GM19025 (cell line): ENCODE measurements around the gene MICALL2.

Experiments used
- ATAC-seq: cut with Tn5 transposase; IDR thresholded peaks from one replicate; pipeline ENCODE4 v1.9.1; 2021; ENCODE audit warnings: mild to moderate bottlenecking, low read depth, moderate library complexity; ENCODE audit not compliant: unreplicated experiment

Gene MICALL2

DNA sequence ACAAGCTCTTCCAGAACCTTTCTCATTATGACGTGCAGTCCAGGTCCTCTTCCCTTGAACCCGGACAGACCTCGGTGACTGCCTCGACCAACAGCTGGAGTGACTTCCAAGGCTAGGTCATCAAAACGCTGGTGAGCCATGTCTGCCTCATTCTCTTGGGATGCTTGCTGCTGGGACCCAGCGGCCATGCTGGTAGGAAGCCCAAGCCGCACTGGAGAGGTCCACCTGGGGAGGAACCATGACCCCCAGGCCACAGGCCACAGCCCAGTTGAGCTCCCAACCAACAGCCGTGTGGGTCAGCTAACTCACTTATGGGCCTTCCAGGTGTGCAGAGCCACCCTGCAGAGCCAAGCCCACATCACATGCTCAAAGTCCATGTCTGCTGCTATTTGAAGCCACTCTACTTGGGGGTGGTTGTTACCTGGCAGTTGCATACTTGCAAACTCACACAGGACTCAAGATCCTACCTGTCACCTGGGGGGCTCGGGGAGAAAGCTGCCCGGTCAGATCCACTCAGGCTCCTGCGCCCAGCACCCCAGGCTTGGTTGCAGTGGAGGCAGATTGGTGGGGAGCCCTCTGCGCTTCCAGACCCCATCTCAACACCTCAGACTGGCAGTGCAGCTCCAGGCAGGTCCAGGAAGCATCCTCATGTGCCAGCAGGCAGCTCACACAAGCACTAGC, 57.0 kb downstream of the MICALL2 start:
- no peak for ATAC-seq

DNA sequence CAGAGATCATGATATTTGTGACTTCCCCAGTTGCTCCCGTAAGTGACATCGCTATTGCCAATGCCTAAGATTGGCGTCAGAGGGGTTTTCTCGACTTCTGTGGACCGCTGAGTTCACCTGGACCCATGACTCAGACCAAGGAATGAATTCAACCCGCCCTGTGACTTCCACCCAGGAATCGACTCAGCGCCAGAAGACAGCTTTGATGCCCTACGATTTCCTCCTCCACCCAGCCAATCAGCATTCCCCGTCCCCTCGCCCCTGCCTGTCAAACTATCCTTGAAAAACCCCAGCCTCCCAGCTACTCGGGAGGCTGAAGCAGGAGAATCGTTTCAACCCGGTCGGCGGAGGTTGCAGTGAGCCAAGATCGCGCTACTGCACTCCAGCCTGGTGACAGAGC, 58.3 kb downstream of the MICALL2 start:
- no peak for ATAC-seq

DNA sequence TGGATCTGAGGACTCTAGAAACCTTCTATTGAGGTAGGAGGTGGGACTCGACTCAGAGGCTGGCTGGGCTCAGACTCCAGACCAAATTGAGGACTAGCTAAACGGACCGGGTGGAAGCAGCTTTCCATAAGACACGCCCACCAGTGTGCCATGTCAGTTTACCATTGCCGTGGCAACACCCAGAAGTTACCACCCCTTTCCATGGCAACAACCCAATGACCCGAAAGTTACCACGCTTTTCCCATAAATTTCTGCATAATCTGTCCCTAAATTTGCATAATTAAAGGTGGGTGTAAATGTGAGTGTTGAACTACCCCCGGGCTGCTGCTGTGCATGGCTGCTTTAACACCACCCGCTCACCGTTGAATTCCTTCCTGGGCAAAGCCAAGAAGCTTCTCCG, 58.9 kb downstream of the MICALL2 start:
- ATAC-seq, result no peak

DNA sequence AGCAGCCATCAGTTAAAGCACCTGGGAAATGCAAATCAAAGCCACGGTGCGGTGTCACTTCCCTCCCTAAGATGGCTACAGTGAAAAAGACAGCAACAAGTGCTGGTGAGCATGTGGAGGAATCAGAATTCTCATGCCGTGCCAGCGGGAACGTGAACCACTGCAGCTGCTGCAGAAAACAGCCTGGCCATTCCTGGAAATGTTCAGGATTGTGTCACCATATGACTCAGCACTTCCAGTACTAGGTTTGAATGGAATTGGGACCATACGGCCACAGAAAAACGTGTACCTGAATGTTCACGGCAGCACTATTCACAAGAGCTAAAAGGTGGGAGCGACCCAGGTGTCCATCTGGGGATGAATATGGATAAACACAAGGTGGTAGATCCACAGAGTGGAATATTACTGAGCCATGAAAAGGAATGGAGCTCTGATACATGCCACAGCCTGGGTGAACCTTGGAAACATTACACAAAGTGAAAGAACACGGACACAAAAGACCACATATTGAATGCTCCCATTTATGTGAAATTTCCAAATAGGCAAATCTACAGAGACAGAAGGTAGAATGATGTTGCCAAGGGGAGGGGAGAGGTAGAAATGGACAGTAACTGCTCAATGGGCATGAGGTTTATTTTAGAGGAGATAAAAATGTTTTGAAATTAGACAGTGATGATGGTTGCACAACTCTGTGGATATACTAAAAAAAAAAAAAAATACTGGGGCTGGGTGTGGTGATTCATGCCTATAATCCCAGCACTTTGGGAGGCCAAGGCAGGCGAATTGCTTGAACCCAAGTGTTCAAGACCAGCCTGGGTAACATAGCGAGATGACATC, 61.6 kb downstream of the MICALL2 start:
- ATAC-seq, result no peak

DNA sequence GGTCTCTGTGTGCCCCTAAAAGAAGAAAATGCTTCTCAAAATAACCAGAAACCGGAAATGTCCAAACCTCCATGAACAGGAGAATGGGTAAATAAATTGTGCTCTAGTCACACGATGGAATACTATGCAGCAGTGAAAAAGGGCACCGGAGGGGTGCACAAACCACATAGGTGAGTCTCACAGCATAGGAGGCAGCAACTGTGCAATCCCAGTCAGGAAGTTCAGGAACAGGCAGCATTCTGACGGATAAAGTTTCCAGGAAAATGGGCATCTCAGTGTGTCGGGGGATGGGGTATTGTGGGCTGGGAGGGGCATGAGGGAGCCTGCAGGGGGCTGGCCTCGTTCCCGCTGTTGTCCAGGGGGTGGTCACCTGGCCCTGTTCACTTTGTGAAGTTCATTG, 63.1 kb downstream of the MICALL2 start:
- ATAC-seq, result no peak

DNA sequence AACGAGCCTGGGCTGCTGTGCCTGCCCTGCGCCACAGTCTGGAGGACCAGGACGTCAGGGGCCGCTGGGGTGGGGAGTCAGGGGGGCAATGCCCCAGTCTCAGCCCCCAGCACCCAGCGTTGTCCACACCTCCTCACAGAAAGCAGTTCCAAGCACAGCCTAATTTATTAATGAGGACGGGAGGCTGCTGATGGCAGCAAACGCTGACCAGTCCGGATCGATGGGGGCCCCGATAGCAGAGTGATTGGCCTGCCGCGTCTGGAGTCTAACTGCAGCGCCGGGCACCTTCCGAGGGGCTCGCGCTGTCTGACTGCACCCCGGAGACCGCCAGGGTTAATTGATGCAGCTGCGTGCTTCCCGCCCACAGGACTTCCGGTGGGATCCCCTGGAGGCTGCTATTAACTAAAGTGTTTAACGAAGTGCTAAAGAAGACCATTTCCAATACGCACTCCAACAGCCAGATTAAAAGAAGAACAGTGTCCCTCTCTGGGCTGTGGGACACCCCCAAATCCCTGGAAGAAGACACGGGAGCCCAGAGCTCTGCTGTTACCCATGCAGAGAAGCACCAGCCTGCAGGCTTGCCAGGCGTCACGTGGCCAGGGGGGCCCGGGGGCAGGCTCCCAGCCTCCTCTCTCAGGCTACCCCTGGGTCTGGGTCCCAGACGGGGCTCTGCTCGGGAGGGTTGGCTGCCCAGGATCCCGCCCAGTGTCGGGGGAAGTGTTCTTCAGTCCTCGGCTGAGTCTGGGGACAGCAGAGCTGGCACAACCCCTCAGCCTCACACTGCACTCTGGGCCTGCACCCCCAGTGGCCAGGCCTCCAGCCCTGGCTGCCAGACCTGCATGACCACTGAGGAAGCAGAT, 63.8 kb downstream of the MICALL2 start:
- no peak for ATAC-seq

DNA sequence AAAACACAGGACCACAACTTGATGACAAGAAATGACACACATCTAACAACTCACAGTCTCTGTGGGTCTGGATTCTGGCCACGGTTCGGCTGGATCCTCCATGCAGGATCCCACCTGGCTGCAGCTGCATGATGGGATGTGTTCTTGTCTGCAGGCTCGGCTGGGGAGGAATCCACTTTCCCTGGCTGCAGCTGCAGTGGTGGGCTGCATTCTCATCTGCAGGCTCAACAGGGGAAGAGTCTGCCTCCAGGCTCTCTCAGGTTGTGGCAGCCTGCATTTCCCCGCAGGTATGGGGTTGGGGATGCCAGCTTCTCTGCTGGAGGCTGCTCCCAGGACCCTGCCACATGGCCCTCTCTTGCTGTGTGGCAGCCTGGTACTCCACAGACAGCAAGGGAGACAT, 64.9 kb downstream of the MICALL2 start:
- ATAC-seq, result no peak

DNA sequence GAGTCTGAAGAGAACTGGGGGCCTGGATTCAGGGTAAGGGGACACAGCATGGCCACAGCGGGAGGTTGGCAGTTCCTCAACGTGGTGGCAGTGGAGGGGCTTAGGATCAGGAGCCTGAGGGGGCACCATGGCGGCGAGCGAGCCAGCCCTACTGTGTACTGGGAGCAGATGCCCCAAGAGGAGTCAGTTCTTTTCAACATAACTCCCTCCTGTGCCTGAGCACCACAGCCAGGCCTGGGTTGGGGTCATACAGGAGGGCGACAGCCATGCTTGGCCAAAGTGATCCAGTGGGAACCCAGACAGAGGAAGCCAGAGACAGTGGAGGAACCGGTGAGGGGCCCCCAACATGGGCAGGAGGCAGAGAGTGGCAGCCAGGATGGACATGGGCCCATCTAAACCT, 65.8 kb downstream of the MICALL2 start:
- no peak for ATAC-seq

DNA sequence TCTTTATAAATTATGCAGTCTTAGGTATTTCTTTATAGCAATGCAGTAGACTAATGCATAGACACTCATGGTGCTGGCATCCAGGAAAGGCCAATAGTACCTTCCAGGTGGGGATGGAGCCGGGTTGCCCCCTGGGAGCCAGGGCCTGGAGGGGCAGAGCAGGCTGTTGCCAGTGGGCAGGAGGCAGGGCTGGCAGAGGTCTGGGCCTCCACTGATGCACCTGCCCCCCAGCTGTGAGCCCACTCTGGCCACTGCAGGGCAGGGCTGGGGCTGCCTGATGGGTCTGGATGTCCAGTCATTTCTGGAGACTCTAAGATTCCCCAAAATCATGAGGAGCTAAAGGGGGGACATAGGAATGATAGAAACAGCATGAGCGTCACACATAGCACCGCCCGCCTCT, 66.7 kb downstream of the MICALL2 start:
- no peak for ATAC-seq

DNA sequence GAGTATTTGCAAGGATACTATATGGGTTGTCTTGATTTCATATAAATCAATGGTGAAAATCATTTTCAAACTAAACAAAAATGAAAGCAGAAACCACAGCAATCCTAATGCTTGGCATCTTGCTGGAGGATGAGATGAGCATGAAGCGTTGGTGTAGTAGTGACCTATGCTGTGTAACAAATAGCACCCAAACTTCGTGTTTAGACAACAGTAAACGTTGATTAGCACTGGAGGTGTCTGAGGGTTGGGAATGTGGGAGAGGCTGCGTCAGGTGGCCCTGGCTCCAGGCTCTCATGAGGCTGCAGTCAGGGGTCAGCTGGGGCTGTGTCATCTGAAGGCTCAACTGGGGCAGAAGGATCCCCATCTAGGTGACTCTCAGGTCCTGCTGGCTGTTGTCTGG, 67.8 kb downstream of the MICALL2 start:
- no peak for ATAC-seq

DNA sequence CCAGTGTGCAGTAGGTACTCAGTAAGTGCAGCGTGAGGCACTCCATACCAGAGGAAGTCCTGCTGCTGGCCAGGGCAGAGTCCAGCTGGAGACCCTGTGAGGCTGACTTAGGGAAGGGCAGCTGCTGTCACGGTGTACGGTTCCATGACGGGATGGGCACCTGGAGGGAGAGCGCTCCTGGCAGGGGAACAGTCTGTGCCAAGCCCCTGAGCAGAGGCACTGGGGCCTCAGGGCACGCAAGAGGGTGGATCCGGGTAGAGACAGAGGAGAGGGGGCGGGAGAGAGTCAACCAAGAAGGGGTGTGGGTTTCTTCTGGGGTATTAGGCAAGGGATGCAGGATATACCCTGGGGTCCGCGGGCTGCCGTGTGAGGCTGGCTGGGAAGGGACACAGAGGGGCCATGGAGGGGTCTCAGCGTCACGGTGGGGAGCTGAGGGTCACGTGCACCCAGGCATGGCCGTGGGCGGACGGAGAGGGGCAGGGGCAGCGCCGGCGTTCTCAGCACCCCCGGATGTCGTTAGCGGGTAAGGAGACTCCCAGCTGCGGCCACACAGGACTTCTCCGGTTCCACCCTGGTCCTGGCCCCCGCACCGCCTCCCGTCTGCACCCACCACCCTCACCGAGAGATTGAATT, 70.5 kb downstream of the MICALL2 start:
- no peak for ATAC-seq

DNA sequence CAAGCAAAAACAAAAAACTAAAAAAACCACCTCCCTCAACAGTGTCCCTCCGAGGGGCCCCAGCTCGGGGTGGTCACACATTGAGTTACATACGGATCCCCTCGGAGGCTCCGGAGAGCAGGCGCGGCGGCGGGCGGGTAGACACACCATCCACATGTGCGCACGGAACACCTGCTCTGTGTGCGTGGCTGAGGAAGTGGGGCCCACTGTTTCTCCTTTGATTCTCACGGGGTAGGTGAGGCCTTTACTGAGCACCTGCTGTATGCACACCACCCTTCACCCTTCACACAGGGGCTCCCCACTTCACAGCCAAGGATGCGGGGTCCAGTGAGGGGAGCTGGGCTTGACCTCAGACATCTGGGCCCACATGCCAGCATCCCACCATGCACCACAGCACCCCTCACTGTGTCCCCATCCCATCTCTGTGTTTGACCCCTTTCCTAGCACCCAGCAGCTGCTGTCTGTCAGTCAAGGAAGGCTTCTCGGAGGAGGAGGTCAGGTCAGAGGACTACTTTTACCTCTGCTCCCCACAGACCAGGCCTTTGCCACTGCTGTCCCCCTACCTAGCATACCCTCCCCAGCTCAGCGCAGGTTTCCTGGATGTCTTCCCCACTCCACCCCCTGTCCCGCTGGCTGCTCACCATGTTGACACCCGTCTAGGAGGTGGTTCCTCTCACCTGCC, 71.1 kb downstream of the MICALL2 start:
- ATAC-seq, result no peak

DNA sequence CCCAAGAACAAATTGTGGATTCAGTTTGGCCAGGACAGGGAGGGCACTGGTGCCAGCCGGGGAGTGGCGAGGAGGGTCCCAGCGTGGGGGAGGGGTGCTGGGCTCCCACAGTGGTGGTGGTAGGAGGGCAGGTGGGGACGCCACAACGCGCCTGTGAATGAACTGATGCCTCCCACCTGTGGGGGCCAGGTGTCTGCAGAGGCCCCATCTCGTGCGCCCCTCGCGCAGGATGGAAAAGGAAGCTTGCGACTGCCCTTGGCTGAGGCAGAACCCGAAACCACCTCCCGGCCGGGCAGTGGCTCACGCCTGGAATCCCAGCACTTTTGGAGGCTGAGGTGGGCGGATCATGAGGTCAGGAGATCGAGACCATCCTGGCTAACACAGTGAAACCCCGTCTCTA, 72.0 kb downstream of the MICALL2 start:
- no peak for ATAC-seq

DNA sequence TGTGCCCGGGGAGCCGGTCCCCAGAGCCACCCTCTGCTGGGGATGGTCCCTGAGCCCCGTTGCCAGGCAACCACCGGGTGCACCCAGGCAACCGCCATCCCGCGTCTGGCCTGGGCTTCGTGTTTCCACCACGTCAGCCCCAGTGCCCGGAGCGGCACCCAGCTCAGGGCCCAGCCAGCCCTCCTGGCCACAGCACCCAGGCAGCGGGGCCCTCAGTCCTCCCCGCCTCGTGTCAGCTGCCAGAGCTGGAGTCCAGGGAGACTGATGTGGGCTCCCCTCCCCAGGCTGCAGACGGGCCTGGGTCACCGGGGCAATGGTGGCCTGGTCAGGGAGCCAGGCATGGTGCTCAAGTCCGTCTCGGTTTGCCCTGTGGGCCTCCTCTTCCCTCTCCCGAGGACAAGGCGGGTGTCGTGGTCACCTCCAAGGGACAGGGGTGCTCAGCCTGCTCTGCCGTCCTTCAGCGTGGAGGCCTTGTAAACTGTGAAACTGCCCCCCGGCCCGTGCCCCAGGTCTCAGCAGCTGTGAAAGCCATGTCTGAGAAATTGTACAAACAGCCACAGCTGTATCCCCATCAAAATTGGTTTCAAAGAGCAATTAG, 72.5 kb downstream of the MICALL2 start:
- ATAC-seq, result no peak

DNA sequence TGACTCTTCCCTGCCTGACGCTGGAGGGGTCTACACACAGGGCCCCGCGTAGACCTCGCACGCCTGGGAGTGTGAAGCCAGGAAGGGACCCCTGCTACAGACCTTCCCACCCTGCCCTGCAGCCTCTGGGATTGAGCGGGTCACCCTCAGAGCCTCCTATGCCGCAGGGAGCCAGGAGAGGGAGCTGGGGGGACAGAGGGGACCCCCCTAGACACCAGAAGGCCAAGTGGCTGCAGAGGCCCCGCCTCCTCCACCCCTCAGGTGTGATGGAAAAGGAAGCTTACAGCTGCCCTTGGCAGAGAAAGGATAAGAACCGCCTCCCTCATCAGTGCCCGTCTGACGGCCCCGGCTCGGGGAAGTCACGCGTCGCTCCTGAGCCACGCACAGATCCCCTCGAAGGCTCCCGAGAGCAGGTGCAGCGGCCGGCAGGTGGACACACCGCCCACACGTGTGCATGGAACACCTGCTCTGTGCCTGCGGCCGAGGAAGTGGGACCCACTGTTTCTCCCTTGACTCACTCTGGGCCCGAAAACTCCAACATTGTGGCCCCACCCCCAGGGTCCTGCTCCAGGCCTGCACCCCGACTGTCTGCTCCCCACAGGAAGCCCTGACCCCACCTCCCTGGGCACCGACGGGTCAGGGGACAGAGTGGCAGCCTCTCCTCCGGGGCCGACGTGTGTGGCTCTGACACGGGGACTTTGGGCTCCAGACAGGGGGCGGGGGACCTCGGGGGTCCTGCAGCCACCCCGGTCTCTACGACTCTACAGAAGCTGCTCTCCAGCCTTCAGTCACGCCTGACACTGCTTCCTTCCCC, 73.3 kb downstream of the MICALL2 start:
- no peak for ATAC-seq

DNA sequence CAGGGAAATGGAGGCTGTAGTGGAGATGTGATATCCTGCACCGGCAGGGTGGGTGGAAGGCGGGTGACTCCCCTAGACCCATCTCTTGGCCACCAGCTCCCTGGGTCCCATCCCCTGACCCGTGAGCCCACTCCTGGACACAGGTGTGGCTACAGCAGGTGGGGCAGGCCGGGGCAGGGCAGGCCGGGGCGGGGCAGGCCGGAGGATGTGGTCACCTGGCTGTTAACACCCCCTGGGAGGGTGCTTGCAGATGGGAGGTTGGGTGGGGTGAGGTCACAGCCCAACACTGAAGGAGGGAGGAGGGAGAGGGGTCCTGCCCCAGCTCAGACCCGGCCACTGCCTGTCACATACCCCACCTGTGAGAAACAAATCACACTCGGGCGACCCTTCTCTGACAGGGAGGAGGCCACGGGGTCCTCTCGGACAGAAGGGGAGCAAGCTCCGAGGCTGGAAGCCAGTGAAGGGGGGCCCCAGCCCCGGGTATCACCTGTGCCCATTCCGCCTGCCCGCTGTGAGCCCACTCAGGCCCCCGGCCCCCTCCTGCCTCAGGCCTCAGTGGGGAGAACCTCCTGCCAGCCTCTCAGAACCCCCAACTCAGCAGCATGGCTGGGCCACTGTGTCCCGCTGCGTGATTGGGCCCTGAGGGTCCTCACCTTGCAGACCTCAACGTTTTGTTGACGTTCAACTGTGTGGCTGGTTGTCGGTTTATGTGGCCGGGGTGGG, 74.0 kb downstream of the MICALL2 start:
- ATAC-seq, result no peak
